Measurements from ENCODE around the gene CEP83. TPM values are rescaled to one million over a fixed set of nuclear protein-coding genes. Genes with fewer than 3 reads are reported as not detected.

Gene CEP83
- total RNA-seq, 1 donor, result 9.8 TPM

DNA sequence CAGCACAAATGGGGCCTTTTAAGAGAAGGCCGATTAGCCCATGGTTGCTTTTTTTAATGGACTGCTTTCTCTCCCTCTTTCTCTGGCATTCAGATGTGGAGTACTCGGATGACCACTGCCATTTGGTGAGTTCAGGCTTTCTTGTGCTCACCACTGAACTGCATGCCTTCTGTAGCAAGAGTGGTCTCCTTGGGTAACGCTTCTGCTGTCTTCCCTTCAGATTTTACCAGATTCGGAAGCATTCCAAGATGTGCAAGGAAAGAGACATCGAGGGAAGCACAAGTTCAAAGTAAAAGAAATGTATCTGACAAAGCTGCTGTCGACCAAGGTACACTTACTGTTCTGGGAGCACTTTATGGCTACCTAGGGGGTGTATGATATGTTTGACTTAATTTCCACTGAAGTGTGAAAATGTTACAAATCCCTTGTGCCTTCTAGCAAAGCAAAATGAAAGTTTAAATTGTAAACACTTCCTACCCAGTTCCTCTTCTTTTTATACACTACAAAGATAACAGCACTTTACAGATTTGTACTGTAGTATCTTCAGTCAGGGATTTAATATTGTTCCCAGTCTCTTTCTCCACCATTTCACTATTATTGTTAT, 162.5 kb downstream of the CEP83 start:
- H3K4me1 ChIP-seq (ENCODE audit: insufficient read depth, low read length), result no peaks in the 10 kb centered on the region
- H2AFZ ChIP-seq (ENCODE audit: low read length), result no peak overlapping the region
- H3K79me2 ChIP-seq (ENCODE audit: insufficient read depth, low read length), result no peaks in the 10 kb centered on the region
- no peaks in the 10 kb centered on the region for H3K27me3 ChIP-seq (ENCODE audit: insufficient read depth, low read length)
- H3K4me2 ChIP-seq (ENCODE audit: insufficient read depth, low read length), result no peak overlapping the region
- H3K4me3 ChIP-seq (ENCODE audit: insufficient read depth, low read length), result no peak overlapping the region
- H3K9me3 ChIP-seq (ENCODE audit: low read depth, low read length), result no peaks in the 10 kb centered on the region
- no peaks in the 10 kb centered on the region for H3K36me3 ChIP-seq (ENCODE audit: insufficient read depth, low read length)
- no peak for DNase-seq (ENCODE audit: insufficient read length, low spot score, missing footprints)
- H4K20me1 ChIP-seq (ENCODE audit: insufficient read depth, low read length), result no peaks in the 10 kb centered on the region
- TF ChIP-seq, protein P1, sequence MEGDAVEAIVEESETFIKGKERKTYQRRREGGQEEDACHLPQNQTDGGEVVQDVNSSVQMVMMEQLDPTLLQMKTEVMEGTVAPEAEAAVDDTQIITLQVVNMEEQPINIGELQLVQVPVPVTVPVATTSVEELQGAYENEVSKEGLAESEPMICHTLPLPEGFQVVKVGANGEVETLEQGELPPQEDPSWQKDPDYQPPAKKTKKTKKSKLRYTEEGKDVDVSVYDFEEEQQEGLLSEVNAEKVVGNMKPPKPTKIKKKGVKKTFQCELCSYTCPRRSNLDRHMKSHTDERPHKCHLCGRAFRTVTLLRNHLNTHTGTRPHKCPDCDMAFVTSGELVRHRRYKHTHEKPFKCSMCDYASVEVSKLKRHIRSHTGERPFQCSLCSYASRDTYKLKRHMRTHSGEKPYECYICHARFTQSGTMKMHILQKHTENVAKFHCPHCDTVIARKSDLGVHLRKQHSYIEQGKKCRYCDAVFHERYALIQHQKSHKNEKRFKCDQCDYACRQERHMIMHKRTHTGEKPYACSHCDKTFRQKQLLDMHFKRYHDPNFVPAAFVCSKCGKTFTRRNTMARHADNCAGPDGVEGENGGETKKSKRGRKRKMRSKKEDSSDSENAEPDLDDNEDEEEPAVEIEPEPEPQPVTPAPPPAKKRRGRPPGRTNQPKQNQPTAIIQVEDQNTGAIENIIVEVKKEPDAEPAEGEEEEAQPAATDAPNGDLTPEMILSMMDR (IDR thresholded peaks at IDR 0.05; ENCODE audit: extremely low read depth, low read depth, low read length), result no peak
- no peak overlapping the region for H3K27ac ChIP-seq (ENCODE audit: low read depth, low read length)

DNA sequence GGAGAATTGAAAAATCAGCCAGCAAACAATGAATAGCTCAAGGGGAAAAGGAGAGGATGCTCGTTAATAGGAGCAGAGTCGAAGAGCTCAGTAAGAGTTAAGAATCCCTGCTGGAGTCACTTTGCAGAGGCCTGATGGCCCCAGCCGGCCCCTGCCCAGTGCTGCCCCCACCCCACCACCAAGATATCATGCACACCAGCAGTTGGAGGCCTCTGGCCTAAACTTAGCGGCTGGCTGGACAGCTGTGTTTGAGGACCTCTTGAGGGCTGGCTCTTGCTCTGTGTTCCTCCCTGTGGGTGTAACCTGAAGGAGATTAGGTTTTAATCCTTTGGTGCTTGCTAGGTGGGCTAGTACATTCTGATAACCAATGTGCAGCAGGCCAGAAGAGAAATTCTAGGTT, 169.3 kb downstream of the CEP83 start:
- Histone ChIP-seq H3K27ac (ENCODE audit: low read depth, low read length) (peak overlapping the region; percentile 35), H3K4me1 (ENCODE audit: insufficient read depth, low read length) (peaks cover 17% of the 10 kb centered on the region), H3K4me2 (ENCODE audit: insufficient read depth, low read length) (peak overlapping the region; percentile 59), H3K27me3 (ENCODE audit: insufficient read depth, low read length) (no peaks in the 10 kb centered on the region), H2AFZ (ENCODE audit: low read length) (no peak overlapping the region), H3K36me3 (ENCODE audit: insufficient read depth, low read length) (no peaks in the 10 kb centered on the region), H4K20me1 (ENCODE audit: insufficient read depth, low read length) (no peaks in the 10 kb centered on the region), H3K4me3 (ENCODE audit: insufficient read depth, low read length) (no peak overlapping the region), H3K9me3 (ENCODE audit: low read depth, low read length) (no peaks in the 10 kb centered on the region), H3K79me2 (ENCODE audit: insufficient read depth, low read length) (no peaks in the 10 kb centered on the region)
- no peak for DNase-seq (ENCODE audit: insufficient read length, low spot score, missing footprints)
- TF ChIP-seq, protein P1 (IDR thresholded peaks at IDR 0.05; ENCODE audit: extremely low read depth, low read depth, low read length), result no peak

DNA sequence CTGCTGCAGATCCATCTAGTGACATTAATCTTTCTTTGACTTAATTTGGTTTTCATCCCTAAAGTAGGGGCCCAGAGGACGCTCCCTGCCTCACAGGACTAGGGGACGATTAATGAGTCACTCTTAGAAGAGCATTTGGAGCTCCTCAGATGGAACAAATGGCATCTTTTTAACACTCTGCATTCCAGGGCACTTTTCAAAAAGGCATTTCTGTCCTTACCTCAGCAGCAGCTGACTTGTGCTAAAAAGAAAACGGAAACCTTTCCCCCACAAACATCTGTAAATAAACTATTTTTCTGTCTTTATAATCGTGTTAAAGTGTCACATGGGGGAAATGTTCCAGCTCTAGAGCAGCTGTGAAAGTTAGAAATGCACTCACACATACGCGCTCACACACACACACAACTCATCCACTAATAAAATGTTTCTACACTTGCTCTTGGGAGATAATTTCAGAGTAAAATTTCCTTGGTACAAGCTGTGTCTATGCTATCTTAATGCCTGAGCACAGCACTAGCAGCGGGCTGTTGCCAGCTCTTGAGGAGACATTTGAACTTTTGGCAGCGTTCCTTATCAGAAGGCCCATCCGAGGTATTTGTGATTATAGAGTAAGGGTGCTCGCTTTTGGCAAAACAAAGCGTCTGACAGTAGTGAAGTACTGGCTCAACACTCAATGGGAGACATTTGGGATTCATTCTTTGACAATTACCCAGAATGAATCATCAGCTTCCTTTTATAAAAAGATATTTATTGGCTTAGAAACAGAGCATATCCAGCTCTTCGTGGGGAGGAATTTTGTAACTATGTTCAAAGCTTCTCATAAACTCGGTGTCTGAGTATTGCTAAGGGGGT, 170.0 kb downstream of the CEP83 start:
- no peaks in the 10 kb centered on the region for H3K27me3 ChIP-seq (ENCODE audit: insufficient read depth, low read length)
- H4K20me1 ChIP-seq (ENCODE audit: insufficient read depth, low read length), result no peaks in the 10 kb centered on the region
- H3K27ac ChIP-seq (ENCODE audit: low read depth, low read length), result peak overlapping the region; percentile 35
- H3K4me3 ChIP-seq (ENCODE audit: insufficient read depth, low read length), result no peak overlapping the region
- H3K36me3 ChIP-seq (ENCODE audit: insufficient read depth, low read length), result no peaks in the 10 kb centered on the region
- peak; percentile 86 for DNase-seq (ENCODE audit: insufficient read length, low spot score, missing footprints)
- H3K4me1 ChIP-seq (ENCODE audit: insufficient read depth, low read length), result peaks cover 17% of the 10 kb centered on the region
- H3K79me2 ChIP-seq (ENCODE audit: insufficient read depth, low read length), result no peaks in the 10 kb centered on the region
- peak overlapping the region; percentile 1 for H2AFZ ChIP-seq (ENCODE audit: low read length)
- TF ChIP-seq, protein P1 (IDR thresholded peaks at IDR 0.05; ENCODE audit: extremely low read depth, low read depth, low read length), result no peak
- peak overlapping the region; percentile 59 for H3K4me2 ChIP-seq (ENCODE audit: insufficient read depth, low read length)
- no peaks in the 10 kb centered on the region for H3K9me3 ChIP-seq (ENCODE audit: low read depth, low read length)

DNA sequence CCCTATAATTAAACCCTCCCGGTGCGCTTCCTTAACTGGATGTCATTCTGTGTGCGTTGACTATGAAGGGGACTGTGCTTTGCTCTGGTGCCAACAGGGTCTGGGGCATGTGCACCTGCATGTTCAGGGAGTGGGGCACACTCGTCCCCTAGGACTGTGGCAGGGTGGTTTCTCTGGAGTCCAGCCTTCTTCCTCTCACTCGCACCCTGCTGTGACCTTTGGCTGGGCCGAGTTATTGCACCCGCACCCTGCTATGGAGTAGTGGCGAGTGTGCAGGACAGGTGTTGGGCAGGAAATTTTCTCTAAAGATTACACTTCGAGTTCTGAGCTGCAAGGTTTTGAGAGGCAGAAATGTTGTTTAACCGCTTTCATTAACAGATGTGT, 172.4 kb downstream of the CEP83 start:
- DNase-seq (ENCODE audit: insufficient read length, low spot score, missing footprints), result no peak
- Histone ChIP-seq H3K9me3 (ENCODE audit: low read depth, low read length) (no peaks in the 10 kb centered on the region), H2AFZ (ENCODE audit: low read length) (no peak overlapping the region), H3K4me3 (ENCODE audit: insufficient read depth, low read length) (no peak overlapping the region), H3K27me3 (ENCODE audit: insufficient read depth, low read length) (no peaks in the 10 kb centered on the region), H3K79me2 (ENCODE audit: insufficient read depth, low read length) (no peaks in the 10 kb centered on the region), H4K20me1 (ENCODE audit: insufficient read depth, low read length) (no peaks in the 10 kb centered on the region), H3K4me2 (ENCODE audit: insufficient read depth, low read length) (no peak overlapping the region), H3K27ac (ENCODE audit: low read depth, low read length) (no peak overlapping the region), H3K36me3 (ENCODE audit: insufficient read depth, low read length) (no peaks in the 10 kb centered on the region), H3K4me1 (ENCODE audit: insufficient read depth, low read length) (peaks cover 17% of the 10 kb centered on the region)
- TF ChIP-seq, protein P1 (IDR thresholded peaks at IDR 0.05; ENCODE audit: extremely low read depth, low read depth, low read length), result no peak
